GM21737 (cell line): ENCODE data around the gene ALDH16A1.
"Not testable (repeated sequence)": the region's sequence is repeated elsewhere in the genome, so short reads cannot be mapped to it uniquely, and the experiment has no call there.

Experiments
- ATAC-seq: cut with Tn5 transposase; IDR thresholded peaks from one replicate; pipeline ENCODE4 v1.9.1; 2021; ENCODE audit warnings: mild to moderate bottlenecking, moderate library complexity; ENCODE audit not compliant: unreplicated experiment

The ALDH16A1 gene

DNA sequence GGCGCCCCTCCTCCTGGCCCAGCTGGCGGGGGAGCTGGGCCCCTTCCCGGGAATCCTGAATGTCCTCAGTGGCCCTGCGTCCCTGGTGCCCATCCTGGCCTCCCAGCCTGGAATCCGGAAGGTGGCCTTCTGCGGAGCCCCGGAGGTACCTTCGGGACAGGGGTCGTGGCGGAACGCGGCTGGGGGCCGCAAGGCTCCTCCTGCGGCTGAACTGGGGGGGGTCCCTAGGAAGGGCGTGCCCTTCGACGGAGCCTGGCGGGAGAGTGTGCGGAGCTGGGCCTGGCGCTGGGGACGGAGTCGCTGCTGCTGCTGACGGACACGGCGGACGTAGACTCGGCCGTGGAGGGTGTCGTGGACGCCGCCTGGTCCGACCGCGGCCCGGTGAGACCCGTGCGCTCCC, 8.6 kb downstream of the ALDH16A1 start:
- no peak for ATAC-seq

DNA sequence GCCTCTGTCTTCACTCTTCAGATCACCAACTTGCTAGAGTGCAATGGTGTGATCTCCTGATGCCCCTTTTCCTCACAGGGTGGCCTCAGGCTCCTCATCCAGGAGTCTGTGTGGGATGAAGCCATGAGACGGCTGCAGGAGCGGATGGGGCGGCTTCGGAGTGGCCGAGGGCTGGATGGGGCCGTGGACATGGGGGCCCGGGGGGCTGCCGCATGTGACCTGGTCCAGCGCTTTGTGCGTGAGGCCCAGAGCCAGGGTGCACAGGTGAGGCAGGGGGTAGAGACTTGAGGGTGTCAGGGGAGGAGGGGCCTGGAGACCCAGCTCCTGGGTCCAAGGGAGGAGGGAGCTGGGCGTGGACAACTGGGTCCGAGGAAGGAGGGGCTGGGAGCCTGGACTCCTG, 9.5 kb downstream of the ALDH16A1 start:
- ATAC-seq, result no peak

DNA sequence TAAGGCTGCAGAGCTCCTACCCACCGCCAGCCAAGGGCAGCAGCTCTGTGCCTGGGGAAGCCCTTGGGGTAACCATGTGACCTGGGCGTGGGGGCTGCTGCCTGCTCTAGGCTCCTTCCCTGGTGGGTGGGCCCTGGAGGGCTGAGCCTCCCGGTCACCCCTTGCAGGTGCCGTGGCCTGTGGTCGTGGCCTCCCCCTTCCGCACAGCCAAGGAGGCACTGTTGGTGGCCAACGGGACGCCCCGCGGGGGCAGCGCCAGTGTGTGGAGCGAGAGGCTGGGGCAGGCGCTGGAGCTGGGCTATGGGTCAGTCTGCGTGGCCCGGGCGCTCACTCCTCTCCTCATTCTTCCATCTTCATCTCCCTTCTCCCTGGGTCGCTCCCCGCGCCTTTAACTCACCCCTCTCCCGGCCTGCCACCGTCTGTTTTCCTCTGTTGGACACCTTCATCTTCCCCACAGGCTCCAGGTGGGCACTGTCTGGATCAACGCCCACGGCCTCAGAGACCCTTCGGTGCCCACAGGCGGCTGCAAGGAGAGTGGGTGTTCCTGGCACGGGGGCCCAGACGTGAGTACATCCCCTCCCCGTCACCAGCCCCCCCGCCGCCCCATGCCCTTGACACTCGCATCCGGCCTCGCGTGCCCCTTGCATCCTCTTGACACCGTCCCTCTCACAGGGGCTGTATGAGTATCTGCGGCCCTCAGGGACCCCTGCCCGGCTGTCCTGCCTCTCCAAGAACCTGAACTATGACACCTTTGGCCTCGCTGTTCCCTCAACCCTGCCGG, 11.1 kb downstream of the ALDH16A1 start:
- no peak for ATAC-seq

GRCh38 chr19:49465371-49465770, 12.3 kb downstream of the ALDH16A1 start:
- ATAC-seq, result no peak

GRCh38 chr19:49468199-49468598, 15.2 kb downstream of the ALDH16A1 start:
- no peak for ATAC-seq

- ATAC-seq, result peak; percentile 51
These were observed 15.9 kb downstream of the ALDH16A1 start for GRCh38 chr19:49468746-49469447.

DNA sequence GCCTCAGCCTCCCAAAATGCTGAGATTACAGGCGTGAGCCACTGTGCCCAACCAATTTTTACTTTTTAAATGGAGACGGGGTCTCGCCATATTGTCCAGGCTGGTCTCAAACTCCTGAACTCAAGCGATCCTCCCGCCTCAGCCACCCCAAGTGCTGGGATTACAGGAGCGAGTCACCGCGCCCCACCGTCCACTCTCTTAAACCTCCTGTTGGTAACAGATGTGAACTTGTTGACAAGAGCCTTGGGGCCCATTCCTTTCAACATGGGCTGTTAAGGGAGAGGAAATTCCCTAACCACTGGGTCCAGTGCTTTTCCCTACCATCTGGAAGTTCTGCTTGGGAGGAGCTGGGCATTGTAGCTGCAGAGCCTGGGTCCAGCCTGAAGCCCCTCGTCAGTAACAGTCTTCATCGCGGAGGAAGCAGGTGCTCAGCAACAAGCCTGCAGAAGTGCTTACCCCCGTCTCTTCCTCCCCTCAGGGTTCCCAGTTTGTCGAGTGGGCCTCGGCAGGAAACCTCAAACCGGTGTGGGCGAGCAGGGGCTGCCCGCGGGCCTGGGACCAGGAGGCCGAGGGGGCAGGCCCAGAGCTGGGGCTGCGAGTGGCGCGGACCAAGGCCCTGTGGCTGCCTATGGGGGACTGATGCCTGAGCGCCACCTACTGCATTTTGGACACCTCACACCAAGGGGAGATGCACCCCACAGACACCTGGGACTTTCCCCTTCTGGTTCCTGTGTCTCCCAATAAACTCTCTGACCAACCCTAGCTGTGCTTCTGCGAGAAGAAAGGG, 17.0 kb downstream of the ALDH16A1 start:
- peak; percentile 46 for ATAC-seq

DNA sequence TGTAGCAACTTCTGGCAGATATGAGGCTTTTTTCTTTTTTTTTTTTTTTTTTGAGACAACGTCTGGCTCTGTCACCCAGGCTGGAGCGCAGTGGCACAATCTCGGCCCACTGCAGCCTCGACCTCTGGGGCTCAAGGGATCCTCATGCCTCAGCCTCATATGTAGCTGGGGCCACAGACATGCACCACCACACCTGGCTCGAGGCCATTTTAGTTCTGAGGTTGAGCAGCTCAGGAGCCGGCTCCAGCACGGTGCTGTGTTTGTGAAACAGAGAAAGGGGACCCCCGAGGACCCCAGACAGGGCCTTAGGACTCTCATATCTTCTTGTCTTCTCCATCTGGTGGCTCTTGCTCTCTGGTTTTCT, 17.6 kb downstream of the ALDH16A1 start:
- ATAC-seq, result no peak

DNA sequence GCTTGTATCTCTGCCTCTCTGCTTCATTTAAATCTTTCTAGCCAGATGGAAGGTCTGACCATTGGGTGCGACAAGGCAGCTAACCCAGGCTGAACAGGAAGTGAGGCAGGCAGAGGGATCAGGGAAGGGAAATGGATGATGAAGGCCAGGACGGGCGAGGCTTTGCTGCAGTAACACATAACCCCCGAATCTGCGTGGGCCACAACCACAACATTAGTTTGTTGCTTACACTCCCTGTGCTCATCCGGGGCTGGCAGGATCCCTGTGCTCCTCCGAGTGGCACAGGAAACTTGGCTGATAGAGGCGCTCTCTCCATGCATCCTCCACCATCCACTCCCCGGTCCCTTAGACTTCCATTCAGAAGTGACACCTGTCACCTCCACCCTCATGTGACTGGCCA, 19.9 kb downstream of the ALDH16A1 start:
- no peak for ATAC-seq

- not testable (repeated sequence) for ATAC-seq
These were observed 20.5 kb downstream of the ALDH16A1 start for GRCh38 chr19:49473501-49473867.

- ATAC-seq, result peak; percentile 50
These were observed 21.0 kb downstream of the ALDH16A1 start, which contains the start of gene FLT3LG for GRCh38 chr19:49473868-49474541. FLT3LG (plus strand) TSS chr19:49474215; CDS start chr19:49474640, 425 bp downstream.

DNA sequence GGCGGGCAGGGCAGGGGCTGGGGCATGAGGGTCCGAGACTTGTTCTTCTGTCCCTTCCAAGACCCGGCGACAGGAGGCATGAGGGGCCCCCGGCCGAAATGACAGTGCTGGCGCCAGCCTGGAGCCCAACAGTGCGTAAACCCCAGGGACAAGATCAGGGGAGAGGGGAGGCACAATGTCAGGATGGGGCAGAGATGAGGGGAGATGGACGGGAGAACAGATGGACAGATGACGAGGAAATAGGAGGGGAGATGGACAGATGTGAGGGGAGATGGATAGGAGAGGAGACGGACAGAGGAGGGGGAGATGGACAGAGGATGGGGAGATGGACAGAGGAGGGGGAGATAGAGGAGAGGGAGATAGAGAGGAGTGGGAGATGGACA, 21.5 kb downstream of the ALDH16A1 start:
- ATAC-seq, result no peak

- ATAC-seq, result no peak
These were observed 22.3 kb downstream of the ALDH16A1 start for GRCh38 chr19:49475191-49475917.

GRCh38 chr19:49475995-49476880, 23.2 kb downstream of the ALDH16A1 start:
- ATAC-seq, result no peak

DNA sequence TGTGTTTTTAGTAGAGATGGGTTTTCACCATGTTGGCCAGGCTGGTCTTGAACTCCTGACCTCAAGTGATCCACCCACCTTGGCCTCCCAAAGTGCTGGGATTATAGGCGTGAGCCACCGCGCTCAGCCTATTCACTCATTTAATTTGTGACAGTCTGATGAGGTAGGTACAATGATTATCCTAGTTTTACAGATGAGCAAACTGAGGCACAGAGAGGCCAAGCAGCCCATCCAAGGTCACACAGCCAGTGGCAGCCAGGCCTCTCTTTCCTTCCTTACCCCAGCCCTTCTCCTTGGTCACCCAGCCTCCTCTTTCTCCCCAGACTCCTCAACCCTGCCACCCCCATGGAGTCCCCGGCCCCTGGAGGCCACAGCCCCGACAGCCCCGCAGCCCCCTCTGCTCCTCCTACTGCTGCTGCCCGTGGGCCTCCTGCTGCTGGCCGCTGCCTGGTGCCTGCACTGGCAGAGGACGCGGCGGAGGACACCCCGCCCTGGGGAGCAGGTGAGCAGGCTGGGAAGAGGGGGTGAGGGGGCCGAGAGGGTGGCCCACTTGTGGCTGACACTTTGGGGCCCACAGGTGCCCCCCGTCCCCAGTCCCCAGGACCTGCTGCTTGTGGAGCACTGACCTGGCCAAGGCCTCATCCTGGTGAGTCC, 27.1 kb downstream of the ALDH16A1 start:
- ATAC-seq, result no peak

DNA sequence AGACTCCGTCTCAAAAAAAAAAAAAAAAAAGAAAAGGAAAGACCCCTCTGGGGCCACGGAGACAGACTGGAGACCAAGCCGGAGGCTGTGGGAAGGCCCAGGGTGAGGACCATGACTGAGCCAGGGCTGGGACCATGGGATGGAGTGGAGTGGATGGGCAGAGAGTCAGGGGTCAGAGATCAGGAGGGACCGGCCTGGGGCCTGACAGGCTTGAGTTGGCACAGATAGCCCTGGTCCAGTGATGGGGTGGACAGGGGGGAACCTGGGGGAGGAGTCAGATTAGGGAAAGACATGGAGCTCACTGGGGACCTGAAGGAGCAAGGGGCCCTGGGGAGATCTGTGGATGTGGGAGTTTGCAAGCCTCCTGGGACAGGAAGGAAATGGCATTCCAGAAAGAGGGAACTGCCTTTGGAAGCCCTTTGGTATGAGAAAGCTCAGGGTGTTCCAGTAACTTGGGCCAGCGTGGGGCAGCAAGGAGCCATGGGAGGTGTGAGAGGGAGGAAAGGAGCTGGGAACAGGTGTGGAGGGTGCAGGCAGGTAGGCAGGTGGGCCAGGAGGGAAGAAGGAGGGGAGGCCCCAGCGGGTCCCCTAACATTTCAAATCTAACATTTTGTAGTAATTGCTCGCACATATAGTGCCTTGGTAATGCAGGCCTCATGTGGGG, 28.1 kb downstream of the ALDH16A1 start:
- no peak for ATAC-seq

DNA sequence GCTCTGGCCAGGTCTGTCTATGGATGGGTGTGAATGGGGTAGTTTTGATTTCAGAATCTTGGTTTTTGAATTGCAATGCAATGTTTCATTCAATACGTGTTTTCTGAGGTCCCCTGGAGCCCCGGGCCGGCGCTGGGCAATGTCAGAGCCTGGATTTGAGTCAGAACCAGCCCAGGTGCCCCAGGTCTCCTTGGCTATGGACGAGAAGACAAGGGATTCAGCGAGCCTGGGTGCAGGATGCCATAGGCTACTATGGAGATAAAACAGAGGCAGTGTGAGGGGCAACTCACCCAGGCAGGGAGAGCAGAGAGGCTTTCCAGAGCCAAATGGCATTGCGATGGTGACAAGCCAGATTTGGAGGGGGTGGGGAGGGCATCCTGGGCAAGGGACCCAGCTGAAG, 33.2 kb downstream of the ALDH16A1 start:
- no peak for ATAC-seq

DNA sequence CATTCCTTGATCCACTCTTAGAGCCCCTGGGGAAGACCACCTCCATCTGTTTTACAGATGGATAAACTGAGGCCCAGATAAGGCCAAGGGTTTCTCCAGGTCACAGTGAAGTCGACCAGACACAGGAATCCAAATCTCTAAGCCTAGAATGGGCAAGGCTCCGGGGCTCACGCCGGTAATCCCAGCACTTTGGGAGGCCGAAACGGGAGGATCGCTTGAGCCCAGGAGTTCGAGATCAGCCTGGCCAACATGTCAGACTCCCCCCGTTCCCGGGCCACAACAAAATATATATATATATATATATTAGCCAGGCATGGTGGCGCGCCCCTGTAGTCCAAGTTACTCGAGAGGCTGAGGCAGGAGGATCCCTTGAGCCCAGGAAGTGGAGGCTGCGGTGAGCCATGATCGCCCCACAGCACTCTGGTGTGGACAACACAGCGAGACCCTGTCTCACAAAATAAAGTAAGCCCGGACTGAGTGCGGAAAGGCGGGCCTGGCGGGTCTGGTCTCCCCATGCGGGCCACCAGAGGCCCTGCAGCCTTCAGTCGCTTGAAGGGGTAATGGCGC, 33.8 kb downstream of the ALDH16A1 start:
- no peak for ATAC-seq
